Duodenal mucosa (tissue), 2 donors: ENCODE results near the gene CYFIP2.
"Not testable (repeated sequence)": the region's sequence is repeated elsewhere in the genome, so short reads cannot be mapped to it uniquely, and the experiment has no call there.

Source experiments
- H3K27ac ChIP-seq: one replicate; pipeline ENCODE4 v1.7.0; 2013; ENCODE audit warnings: low read depth, low read length
- H3K27me3 ChIP-seq, 2 donors: one replicate each; pipeline ENCODE4 v1.7.0; 2013; ENCODE audit warnings: low read length in 2 of 2, control low read depth in 1 of 2; ENCODE audit not compliant: insufficient read depth in 2 of 2, control insufficient read depth in 1 of 2
- H3K36me3 ChIP-seq, 2 donors: one replicate each; pipeline ENCODE4 v1.7.0; 2013; ENCODE audit warnings: low read length in 2 of 2, control low read depth in 1 of 2; ENCODE audit not compliant: insufficient read depth in 2 of 2, control insufficient read depth in 1 of 2
- H3K4me1 ChIP-seq, 2 donors: one replicate each; pipeline ENCODE4 v1.7.0; 2013; ENCODE audit warnings: low read length in 2 of 2, control low read depth in 1 of 2; ENCODE audit not compliant: insufficient read depth in 2 of 2, control insufficient read depth in 1 of 2
- H3K4me3 ChIP-seq, 2 donors: one replicate each; pipeline ENCODE4 v1.7.0; 2013; ENCODE audit warnings: low read length in 2 of 2, low read depth in 1 of 2
- H3K9ac ChIP-seq, 2 donors: one replicate each; pipeline ENCODE4 v1.7.0; 2013; ENCODE audit warnings: low read length in 2 of 2, low read depth in 1 of 2
- H3K9me3 ChIP-seq, 2 donors: one replicate each; pipeline ENCODE4 v1.7.0; 2013; ENCODE audit warnings: low read length in 2 of 2, control low read depth in 1 of 2; ENCODE audit not compliant: control insufficient read depth in 1 of 2

CYFIP2 gene

GRCh38 chr5:157233515-157233914 is 32.4 kb upstream of the CYFIP2 start:
- Histone ChIP-seq H3K9me3 (no peaks in the 10 kb centered on the region), H3K27ac (no peak overlapping the region), H3K4me3 (no peak overlapping the region), H3K36me3 (no peaks in the 10 kb centered on the region), H3K27me3 (no peaks in the 10 kb centered on the region), H3K4me1 (no peaks in the 10 kb centered on the region), H3K9ac (no peak overlapping the region)

GRCh38 chr5:157236423-157236822 is 29.5 kb upstream of the CYFIP2 start:
- Histone ChIP-seq H3K9me3 (no peaks in the 10 kb centered on the region), H3K27me3 (no peaks in the 10 kb centered on the region), H3K27ac (no peak overlapping the region), H3K9ac (no peak overlapping the region), H3K4me3 (no peak overlapping the region), H3K36me3 (no peaks in the 10 kb centered on the region), H3K4me1 (no peaks in the 10 kb centered on the region)

- Histone ChIP-seq H3K27ac (no peak overlapping the region), H3K4me1 (no peaks in the 10 kb centered on the region), H3K27me3 (no peaks in the 10 kb centered on the region), H3K9me3 (no peaks in the 10 kb centered on the region), H3K36me3 (no peaks in the 10 kb centered on the region), H3K4me3 (no peak overlapping the region), H3K9ac (no peak overlapping the region)
Measured at GRCh38 chr5:157241483-157241882, 24.4 kb upstream of the CYFIP2 start.

GRCh38 chr5:157244704-157245103 is 21.2 kb upstream of the CYFIP2 start:
- H3K27me3 ChIP-seq, H3K9me3 ChIP-seq, H3K36me3 ChIP-seq, H3K4me1 ChIP-seq, H3K9ac ChIP-seq, H3K4me3 ChIP-seq, H3K27ac ChIP-seq: not testable (repeated sequence)

GRCh38 chr5:157245476-157245875 is 20.4 kb upstream of the CYFIP2 start:
- Histone ChIP-seq H3K27ac (no peak overlapping the region), H3K9me3 (no peaks in the 10 kb centered on the region), H3K9ac (no peak overlapping the region), H3K27me3 (no peaks in the 10 kb centered on the region), H3K36me3 (no peaks in the 10 kb centered on the region), H3K4me1 (peaks cover 0 to 8% of the 10 kb centered on the region in 2 donors), H3K4me3 (no peak overlapping the region)

GRCh38 chr5:157245886-157246285 is 20.0 kb upstream of the CYFIP2 start:
- H3K4me3 ChIP-seq: no peak overlapping the region

GRCh38 chr5:157247267-157247666 is 18.7 kb upstream of the CYFIP2 start:
- no peak overlapping the region for H3K27ac ChIP-seq
- peaks cover 0 to 8% of the 10 kb centered on the region in 2 donors for H3K4me1 ChIP-seq
- H3K4me3 ChIP-seq: no peak overlapping the region
- no peaks in the 10 kb centered on the region for H3K27me3 ChIP-seq
- no peaks in the 10 kb centered on the region for H3K9me3 ChIP-seq
- no peaks in the 10 kb centered on the region for H3K36me3 ChIP-seq
- no peak overlapping the region for H3K9ac ChIP-seq

More at GRCh38 chr5:157245886-157246285, 20.0 kb upstream of the CYFIP2 start:
- Histone ChIP-seq H3K4me1 (peaks cover 0 to 8% of the 10 kb centered on the region in 2 donors), H3K27ac (no peak overlapping the region), H3K27me3 (no peaks in the 10 kb centered on the region), H3K9ac (no peak overlapping the region), H3K36me3 (no peaks in the 10 kb centered on the region), H3K9me3 (no peaks in the 10 kb centered on the region)

- Histone ChIP-seq H3K27ac (no peak overlapping the region), H3K9ac (no peak overlapping the region), H3K36me3 (no peaks in the 10 kb centered on the region), H3K9me3 (no peaks in the 10 kb centered on the region), H3K4me3 (no peak overlapping the region), H3K27me3 (no peaks in the 10 kb centered on the region), H3K4me1 (peaks cover 0 to 8% of the 10 kb centered on the region in 2 donors)
Measured at GRCh38 chr5:157248821-157249470, 17.0 kb upstream of the CYFIP2 start.

GRCh38 chr5:157252711-157253465 is 13.0 kb upstream of the CYFIP2 start:
- Histone ChIP-seq H3K4me3 (no peak overlapping the region), H3K36me3 (no peaks in the 10 kb centered on the region), H3K27me3 (no peaks in the 10 kb centered on the region), H3K27ac (no peak overlapping the region), H3K9me3 (no peaks in the 10 kb centered on the region), H3K4me1 (peaks cover 0 to 8% of the 10 kb centered on the region in 2 donors), H3K9ac (no peak overlapping the region)

- no peak overlapping the region for H3K27ac ChIP-seq
- H3K9ac ChIP-seq: no peak overlapping the region
- H3K4me1 ChIP-seq: peaks cover 0 to 8% of the 10 kb centered on the region in 2 donors
- H3K27me3 ChIP-seq: no peaks in the 10 kb centered on the region
- H3K36me3 ChIP-seq: no peaks in the 10 kb centered on the region
- no peaks in the 10 kb centered on the region for H3K9me3 ChIP-seq
- no peak overlapping the region for H3K4me3 ChIP-seq
Measured at GRCh38 chr5:157253547-157253946, 12.4 kb upstream of the CYFIP2 start.
